Coronary artery (tissue), 2 donors: Measurements from ENCODE around the gene PDZK1.

Experiments
- DNase-seq: peaks from one replicate; pipeline ENCODE4 v3.0.0-alpha.2; 2017; ENCODE audit warnings: low spot score
- H3K27ac ChIP-seq, 2 donors: fragments of 200-600 bp; sonication (generic); one replicate each; pipeline ENCODE4 v1.5.1; 2016 to 2019
- H3K4me3 ChIP-seq: fragments of 200-600 bp; sonication (generic); 2 replicates; pipeline ENCODE4 v1.5.1; 2016; ENCODE audit warnings: mild to moderate bottlenecking, moderate library complexity
- CTCF ChIP-seq: fragments of 200-600 bp; sonication (generic); IDR thresholded peaks from one replicate; pipeline ENCODE4 v1.5.1; 2019; ENCODE audit warnings: antibody characterized with exemption

Gene PDZK1

GRCh38 chr1:145707183-145707867 lies at the start of gene PDZK1:
PDZK1 (minus strand) TSS chr1:145707368; CDS start chr1:145688021, 19,347 bp downstream.
- DNase-seq, result no peak
- H3K4me3 ChIP-seq, result no peak within 1 kb of the TSS
- TF ChIP-seq CTCF, result no peak
- H3K27ac ChIP-seq, result no peak within 1 kb of the TSS

- H3K4me3 ChIP-seq, result no peak overlapping the region
- peak overlapping the region in 1 of 2 donors; percentile 39 for H3K27ac ChIP-seq
- no peak for DNase-seq
- TF ChIP-seq CTCF, result no peak
Measured at GRCh38 chr1:145751491-145752037, 44.4 kb upstream of the PDZK1 start.

GRCh38 chr1:145750426-145750825 lies 43.3 kb upstream of the PDZK1 start:
- TF ChIP-seq CTCF, result no peak
- DNase-seq, result no peak
- Histone ChIP-seq H3K27ac (no peak overlapping the region), H3K4me3 (no peak overlapping the region)

- no peak for DNase-seq
- no peak overlapping the region for H3K4me3 ChIP-seq
- TF ChIP-seq CTCF, result no peak
- H3K27ac ChIP-seq, result no peak overlapping the region
Measured at GRCh38 chr1:145747398-145748247, 40.5 kb upstream of the PDZK1 start.

- Histone ChIP-seq H3K4me3 (no peak overlapping the region), H3K27ac (no peak overlapping the region)
- DNase-seq, result no peak
- TF ChIP-seq CTCF, result no peak
Measured at GRCh38 chr1:145740269-145740668, 33.1 kb upstream of the PDZK1 start.

GRCh38 chr1:145736191-145736590 lies 29.0 kb upstream of the PDZK1 start:
- no peak for DNase-seq
- no peak overlapping the region for H3K4me3 ChIP-seq
- H3K27ac ChIP-seq, result no peak overlapping the region
- TF ChIP-seq CTCF, result no peak
